ENCODE data around the gene SETD2.

DNA sequence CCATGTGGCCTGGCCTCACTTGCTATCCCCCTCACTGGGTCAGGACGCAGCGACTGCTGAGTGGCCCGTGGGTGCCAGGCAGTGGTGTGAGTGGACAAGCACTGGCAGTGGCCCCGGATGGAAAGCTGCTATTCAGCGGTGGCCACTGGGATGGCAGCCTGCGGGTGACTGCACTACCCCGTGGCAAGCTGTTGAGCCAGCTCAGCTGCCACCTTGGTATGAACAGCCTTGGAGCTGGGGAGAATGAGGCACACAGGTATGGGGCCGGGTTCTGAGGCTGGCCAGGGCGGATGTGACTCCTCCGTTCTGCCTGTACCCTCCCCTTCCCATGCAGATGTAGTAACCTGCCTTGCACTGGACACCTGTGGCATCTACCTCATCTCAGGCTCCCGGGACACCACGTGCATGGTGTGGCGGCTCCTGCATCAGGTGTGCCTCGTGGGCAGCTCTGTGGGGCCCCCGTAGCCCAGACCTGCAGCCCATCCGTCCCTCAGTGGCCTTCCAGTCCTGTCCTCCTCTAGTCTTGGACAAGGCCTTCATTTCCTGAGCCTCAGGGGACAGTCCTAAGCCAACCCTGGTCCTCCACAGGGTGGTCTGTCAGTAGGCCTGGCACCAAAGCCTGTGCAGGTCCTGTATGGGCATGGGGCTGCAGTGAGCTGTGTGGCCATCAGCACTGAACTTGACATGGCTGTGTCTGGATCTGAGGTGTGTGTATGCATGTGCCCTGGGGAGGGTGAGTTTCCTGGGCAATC is 156.3 kb downstream of the SETD2 start:
- no peak for TF ChIP-seq CTCF (IDR thresholded peaks at IDR 0.05; ENCODE audit: low read depth, low read length)
- TF ChIP-seq EZH2phosphoT487 (IDR thresholded peaks at IDR 0.05; ENCODE audit: low read depth) = no peak
